CD4-positive, alpha-beta T cell (primary cell): ENCODE results near the gene DTNB. TPM values are rescaled to one million over a fixed set of nuclear protein-coding genes. Genes with fewer than 3 reads are reported as not detected.

Source experiments
- ATAC-seq: fragments of 200-7000 bp; cut with Tn5 transposase; one replicate; pipeline ENCODE4 v1.10.0; 2022; ENCODE audit warnings: mild to moderate bottlenecking; ENCODE audit not compliant: poor library complexity
- CTCF ChIA-PET: fragments of 350-600 bp; sonication (Branson Sonifier 250); formaldehyde crosslinking; loops from one replicate; lab custom pipeline; 2021; ENCODE audit warnings: antibody characterized with exemption, inconsistent platforms; lab: Charles Lee
- POLR2A ChIA-PET: fragments of 350-600 bp; sonication (Branson Sonifier 250); formaldehyde crosslinking; loops from one replicate; lab custom pipeline; 2021; ENCODE audit warnings: antibody characterized with exemption, inconsistent platforms; lab: Charles Lee
- DNase-seq, 14 experiments: peaks; one replicate each; pipeline ENCODE4 v3.0.0-alpha.2; 2013 to 2020; ENCODE audit warnings: mixed read lengths in 2 of 14
- H3K27ac ChIP-seq, 2 donors: one replicate each; pipeline versions ENCODE4 v1.5.1 to v1.7.0; 2013; ENCODE audit warnings: low read length in 2 of 2, low read depth in 1 of 2, mild to moderate bottlenecking in 1 of 2
- H3K27me3 ChIP-seq, 2 experiments: 1 replicate in 1 of 2; 2 replicates in 1 of 2; pipeline versions ENCODE4 v1.6.1 to v1.7.0; 2013; ENCODE audit warnings: low read length in 2 of 2, control low read depth in 1 of 2, mild to moderate bottlenecking in 1 of 2, moderate library complexity in 1 of 2; ENCODE audit not compliant: insufficient read depth in 2 of 2, control insufficient read depth in 1 of 2
- H3K36me3 ChIP-seq: one replicate; pipeline ENCODE4 v1.6.1; 2013; ENCODE audit warnings: low read length, control low read depth; ENCODE audit not compliant: insufficient read depth
- H3K4me1 ChIP-seq: one replicate; pipeline ENCODE4 v1.6.1; 2013; ENCODE audit warnings: low read length, control low read depth; ENCODE audit not compliant: insufficient read depth
- H3K4me3 ChIP-seq: one replicate; pipeline ENCODE4 v1.5.1; 2013; ENCODE audit warnings: mild to moderate bottlenecking, low read length, moderate library complexity
- H3K9me3 ChIP-seq, 2 experiments: 1 replicate in 1 of 2; 2 replicates in 1 of 2; pipeline versions ENCODE4 v1.6.1 to v1.7.0; 2013; ENCODE audit warnings: low read length in 2 of 2, mild to moderate bottlenecking in 2 of 2, control low read depth in 1 of 2, moderate library complexity in 1 of 2; ENCODE audit not compliant: control insufficient read depth in 1 of 2, insufficient read depth in 1 of 2
- H3K27ac Mint-ChIP-seq: one replicate; pipeline ENCODE4 v1.8.0; 2020; ENCODE audit warnings: mixed read lengths
- H3K27me3 Mint-ChIP-seq: one replicate; pipeline ENCODE4 v1.8.0; 2021; ENCODE audit warnings: mixed read lengths
- H3K36me3 Mint-ChIP-seq: one replicate; pipeline ENCODE4 v1.8.0; 2021; ENCODE audit warnings: low read depth, mixed read lengths
- H3K4me1 Mint-ChIP-seq: one replicate; pipeline ENCODE4 v1.8.0; 2021; ENCODE audit warnings: low read depth, mixed read lengths
- H3K4me3 Mint-ChIP-seq: one replicate; pipeline ENCODE4 v1.8.0; 2020; ENCODE audit warnings: mild to moderate bottlenecking, mixed read lengths
- H3K9me3 Mint-ChIP-seq: one replicate; pipeline ENCODE4 v1.8.0; 2020; ENCODE audit warnings: mixed read lengths
- CTCF ChIP-seq: fragments of 200-600 bp; IDR thresholded peaks from one replicate; pipeline ENCODE4 v1.8.0; 2022; ENCODE audit warnings: antibody characterized with exemption, mild to moderate bottlenecking
- intact Hi-C, 2 experiments: fragments of 100-400 bp; cut with DNase I in 1 of 2; cut with micrococcal nuclease in 1 of 2; formaldehyde crosslinking; loops; one replicate each; pipeline versions ENCODE4 v1.15.1 to v1.9.0; 2023 to 2025; cut with DNase I, micrococcal nuclease
- total RNA-seq, 174 experiments: library from RNA in 2 of 174; stranded (reverse) in 2 of 174; gene quantifications; one replicate each; pipeline ENCODE4 v1.2.3 and lab custom pipeline; 2021 to 2026

DTNB gene
- total RNA-seq, 2 experiments from 2014 or later = 30.1 to 33.6 TPM

- CTCF ChIA-PET = no interaction called here
- Histone ChIP-seq H3K4me3 (no peak overlapping the region), H3K4me1 (peaks cover 4% of the 10 kb centered on the region), H3K27me3 (no peaks in the 10 kb centered on the region), H3K27ac (no peak overlapping the region), H3K9me3 (peaks cover 0 to 3% of the 10 kb centered on the region in 2 experiments), H3K36me3 (no peaks in the 10 kb centered on the region)
- Mint-ChIP-seq H3K4me3 (no peak overlapping the region), H3K36me3 (peaks cover 3% of the 10 kb centered on the region), H3K4me1 (peaks cover 12% of the 10 kb centered on the region), H3K27ac (peak overlapping the region; percentile 14), H3K27me3 (no peaks in the 10 kb centered on the region), H3K9me3 (no peaks in the 10 kb centered on the region)
- ATAC-seq (no peak), DNase-seq (no peak)
- POLR2A ChIA-PET = no interaction called here
- TF ChIP-seq CTCF = no peak
- intact Hi-C loops = no loop called here
Measured at GRCh38 chr2:25592766-25593292, 80.5 kb downstream of the DTNB start.

- CTCF ChIA-PET = no interaction called here
Measured at GRCh38 chr2:25590921-25591505, 82.4 kb downstream of the DTNB start.

GRCh38 chr2:25589676-25590205 lies 83.6 kb downstream of the DTNB start:
- H3K4me1 Mint-ChIP-seq = peaks cover 12% of the 10 kb centered on the region
- no peak overlapping the region for H3K4me3 ChIP-seq
- intact Hi-C loops = no loop called here
- no peak for ATAC-seq
- no peak overlapping the region for H3K27ac ChIP-seq
- H3K36me3 ChIP-seq = no peaks in the 10 kb centered on the region
- H3K27me3 ChIP-seq = no peaks in the 10 kb centered on the region
- POLR2A ChIA-PET = no interaction called here
- DNase-seq = no peak
- H3K27ac Mint-ChIP-seq = no peak overlapping the region
- no peak for TF ChIP-seq CTCF
- no peak overlapping the region for H3K4me3 Mint-ChIP-seq
- H3K9me3 Mint-ChIP-seq = no peaks in the 10 kb centered on the region
- H3K36me3 Mint-ChIP-seq = peaks cover 3% of the 10 kb centered on the region
- H3K9me3 ChIP-seq = peaks cover 0 to 3% of the 10 kb centered on the region in 2 experiments
- H3K27me3 Mint-ChIP-seq = no peaks in the 10 kb centered on the region
- CTCF ChIA-PET = no interaction called here
- peaks cover 4% of the 10 kb centered on the region for H3K4me1 ChIP-seq

More at GRCh38 chr2:25590921-25591505, 82.4 kb downstream of the DTNB start:
- Histone ChIP-seq H3K36me3 (no peaks in the 10 kb centered on the region), H3K27me3 (no peaks in the 10 kb centered on the region), H3K4me1 (peaks cover 4% of the 10 kb centered on the region), H3K9me3 (peaks cover 0 to 3% of the 10 kb centered on the region in 2 experiments), H3K4me3 (no peak overlapping the region), H3K27ac (no peak overlapping the region)
- DNase-seq (peak in 1 of 14 experiments; percentile 16), ATAC-seq (no peak)
- POLR2A ChIA-PET = no interaction called here
- peaks cover 3% of the 10 kb centered on the region for H3K36me3 Mint-ChIP-seq
- H3K27ac Mint-ChIP-seq = no peak overlapping the region
- H3K4me3 Mint-ChIP-seq = no peak overlapping the region
- no peaks in the 10 kb centered on the region for H3K27me3 Mint-ChIP-seq
- intact Hi-C loops = no loop called here
- TF ChIP-seq CTCF = no peak
- peaks cover 12% of the 10 kb centered on the region for H3K4me1 Mint-ChIP-seq
- no peaks in the 10 kb centered on the region for H3K9me3 Mint-ChIP-seq
